ENCODE measurements around the gene C9orf78.

C9orf78 gene

GRCh38 chr9:129832982-129833381, 2.1 kb downstream of the C9orf78 start:
- DNase-seq (ENCODE audit: extremely low read depth, low read depth), result no peak
- H3K4me3 ChIP-seq (replicated peaks; ENCODE audit: low read depth, low read length), result no peak overlapping the region
- TF ChIP-seq CTCF (IDR thresholded peaks at IDR 0.05; ENCODE audit: low read depth, low read length, missing control alignments), result no peak

GRCh38 chr9:129828969-129829368, 6.1 kb downstream of the C9orf78 start:
- no peak overlapping the region for H3K4me3 ChIP-seq (replicated peaks; ENCODE audit: low read depth, low read length)
- no peak for DNase-seq (ENCODE audit: extremely low read depth, low read depth)
- TF ChIP-seq CTCF (IDR thresholded peaks at IDR 0.05; ENCODE audit: low read depth, low read length, missing control alignments), result no peak

GRCh38 chr9:129828051-129828450, 7.0 kb downstream of the C9orf78 start:
- no peak for DNase-seq (ENCODE audit: extremely low read depth, low read depth)
- no peak overlapping the region for H3K4me3 ChIP-seq (replicated peaks; ENCODE audit: low read depth, low read length)
- TF ChIP-seq CTCF (IDR thresholded peaks at IDR 0.05; ENCODE audit: low read depth, low read length, missing control alignments), result no peak

GRCh38 chr9:129826759-129827158, 8.3 kb downstream of the C9orf78 start:
- TF ChIP-seq CTCF (IDR thresholded peaks at IDR 0.05; ENCODE audit: low read depth, low read length, missing control alignments), result no peak

GRCh38 chr9:129826344-129826743, 8.7 kb downstream of the C9orf78 start:
- DNase-seq (ENCODE audit: extremely low read depth, low read depth), result peak; percentile 75

More at GRCh38 chr9:129826759-129827158, 8.3 kb downstream of the C9orf78 start:
- no peak for DNase-seq (ENCODE audit: extremely low read depth, low read depth)
- H3K4me3 ChIP-seq (replicated peaks; ENCODE audit: low read depth, low read length), result no peak overlapping the region

GRCh38 chr9:129823935-129824601, 11.0 kb downstream of the C9orf78 start, which contains the start of gene TOR1A:
Gene TOR1A, minus strand, starts transcription at chr9:129824136. Its CDS starts 51 bp downstream, at chr9:129824085.
- peak within 1 kb of the TSS; percentile 63 for H3K4me3 ChIP-seq (replicated peaks; ENCODE audit: low read depth, low read length)
- DNase-seq (ENCODE audit: extremely low read depth, low read depth), result peak; percentile 91
- TF ChIP-seq CTCF (IDR thresholded peaks at IDR 0.05; ENCODE audit: low read depth, low read length, missing control alignments), result no peak

More at GRCh38 chr9:129826344-129826743, 8.7 kb downstream of the C9orf78 start:
- TF ChIP-seq CTCF (IDR thresholded peaks at IDR 0.05; ENCODE audit: low read depth, low read length, missing control alignments), result no peak
- no peak overlapping the region for H3K4me3 ChIP-seq (replicated peaks; ENCODE audit: low read depth, low read length)

Data from HFF-Myc (cell line).